ENCODE measurements around the gene BMP7. TPM values are rescaled to one million over a fixed set of nuclear protein-coding genes. Genes with fewer than 3 reads are reported as not detected.

Gene BMP7
- total and polyA plus RNA-seq, 8 donors = 0.12 to 2.5 (median 0.33) TPM; not detected in 1

DNA sequence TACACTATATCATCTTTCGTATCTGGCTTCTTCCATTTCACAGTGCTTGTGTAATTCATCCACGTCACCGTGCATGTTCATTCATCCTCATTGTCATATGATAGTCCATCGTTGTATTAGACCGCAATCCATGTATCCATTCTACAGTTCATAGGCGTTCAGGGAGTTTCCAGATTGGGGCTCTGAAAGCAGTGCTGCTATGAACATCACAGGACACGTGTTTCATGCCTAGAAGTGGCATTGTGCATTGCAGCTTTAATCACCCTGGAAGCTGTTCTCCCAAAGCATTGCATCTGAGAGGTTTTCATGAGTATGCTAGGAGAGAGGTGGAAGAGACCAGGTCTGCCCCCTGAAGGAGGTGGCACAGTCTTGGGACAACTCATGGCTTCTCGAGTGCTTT lies 35.3 kb downstream of the BMP7 start:
- FAIRE-seq (no peak), DNase-seq (no peak), ATAC-seq (no peak)
- no peaks in the 10 kb centered on the region for H3K4me1 ChIP-seq
- TF ChIP-seq, protein P1, sequence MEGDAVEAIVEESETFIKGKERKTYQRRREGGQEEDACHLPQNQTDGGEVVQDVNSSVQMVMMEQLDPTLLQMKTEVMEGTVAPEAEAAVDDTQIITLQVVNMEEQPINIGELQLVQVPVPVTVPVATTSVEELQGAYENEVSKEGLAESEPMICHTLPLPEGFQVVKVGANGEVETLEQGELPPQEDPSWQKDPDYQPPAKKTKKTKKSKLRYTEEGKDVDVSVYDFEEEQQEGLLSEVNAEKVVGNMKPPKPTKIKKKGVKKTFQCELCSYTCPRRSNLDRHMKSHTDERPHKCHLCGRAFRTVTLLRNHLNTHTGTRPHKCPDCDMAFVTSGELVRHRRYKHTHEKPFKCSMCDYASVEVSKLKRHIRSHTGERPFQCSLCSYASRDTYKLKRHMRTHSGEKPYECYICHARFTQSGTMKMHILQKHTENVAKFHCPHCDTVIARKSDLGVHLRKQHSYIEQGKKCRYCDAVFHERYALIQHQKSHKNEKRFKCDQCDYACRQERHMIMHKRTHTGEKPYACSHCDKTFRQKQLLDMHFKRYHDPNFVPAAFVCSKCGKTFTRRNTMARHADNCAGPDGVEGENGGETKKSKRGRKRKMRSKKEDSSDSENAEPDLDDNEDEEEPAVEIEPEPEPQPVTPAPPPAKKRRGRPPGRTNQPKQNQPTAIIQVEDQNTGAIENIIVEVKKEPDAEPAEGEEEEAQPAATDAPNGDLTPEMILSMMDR (IDR thresholded peaks at IDR 0.05) = no peak
- H3K4me3 ChIP-seq = no peak overlapping the region
- no peaks in the 10 kb centered on the region for H3K9me3 ChIP-seq
- no peaks in the 10 kb centered on the region for H3K27me3 ChIP-seq
- WGBS, 2 donors = 59 to 75% methylated on average over 8 of the region's 8 CpGs
- no peak overlapping the region for H3K27ac ChIP-seq
- no peaks in the 10 kb centered on the region for H3K36me3 ChIP-seq
- intact Hi-C loops (cut with DNase I) = no loop called here

DNA sequence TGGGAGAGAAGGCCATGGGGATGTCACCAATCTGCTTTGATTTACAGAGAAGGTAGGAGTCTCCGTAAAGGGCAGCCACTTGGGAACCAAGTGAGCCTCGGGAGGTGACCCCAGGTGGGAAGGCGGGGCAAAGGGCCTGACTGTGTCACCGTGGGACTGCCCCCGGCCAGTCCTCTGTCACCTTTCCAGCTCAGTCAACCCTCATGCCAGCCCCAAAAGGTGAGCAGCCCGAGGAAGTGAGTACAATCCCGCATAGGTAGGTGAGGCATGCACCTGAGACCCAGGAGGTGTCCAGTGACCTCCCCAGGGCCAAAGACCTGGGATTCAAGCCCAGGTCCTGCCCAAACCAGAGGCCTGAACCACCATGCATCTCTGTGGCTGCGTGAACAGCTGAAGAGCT lies 36.2 kb downstream of the BMP7 start:
- Histone ChIP-seq H3K4me1 (no peaks in the 10 kb centered on the region), H3K36me3 (no peaks in the 10 kb centered on the region), H3K4me3 (no peak overlapping the region), H3K9me3 (no peaks in the 10 kb centered on the region), H3K27me3 (no peaks in the 10 kb centered on the region), H3K27ac (no peak overlapping the region)
- intact Hi-C loops (cut with DNase I) = no loop called here
- DNase-seq (no peak), FAIRE-seq (no peak), ATAC-seq (no peak)
- TF ChIP-seq, protein P1 (IDR thresholded peaks at IDR 0.05) = no peak
- 74 to 83% methylated on average over 8 of the region's 8 CpGs for WGBS, 2 donors

DNA sequence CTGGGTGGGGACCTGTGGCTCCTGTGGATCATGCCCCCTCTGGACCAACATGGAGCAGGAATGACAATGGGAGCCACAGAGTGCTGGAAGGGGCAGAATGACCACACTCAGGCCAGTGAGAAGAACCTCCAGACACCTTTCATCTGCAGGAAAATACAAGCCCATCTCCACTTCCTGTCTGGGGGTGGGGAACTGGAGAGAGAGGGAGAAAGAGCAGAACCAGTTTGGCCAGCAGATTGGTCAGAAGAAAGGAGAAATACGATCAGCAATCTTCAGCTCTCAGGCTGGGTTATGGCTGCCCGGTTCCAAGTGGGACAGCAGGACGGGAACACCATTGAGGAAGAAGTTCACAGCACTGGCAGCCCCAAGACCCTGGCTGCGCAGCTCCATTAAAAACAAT lies 37.0 kb downstream of the BMP7 start:
- Histone ChIP-seq H3K27me3 (no peaks in the 10 kb centered on the region), H3K9me3 (no peaks in the 10 kb centered on the region), H3K36me3 (no peaks in the 10 kb centered on the region), H3K4me3 (no peak overlapping the region), H3K27ac (no peak overlapping the region), H3K4me1 (no peaks in the 10 kb centered on the region)
- DNase-seq = no peak
- 47 to 64% methylated on average over 4 of the region's 4 CpGs for WGBS, 2 donors
- intact Hi-C loops (cut with DNase I) = no loop called here
- FAIRE-seq = no peak
- TF ChIP-seq, protein P1 (IDR thresholded peaks at IDR 0.05) = no peak
- ATAC-seq = no peak

DNA sequence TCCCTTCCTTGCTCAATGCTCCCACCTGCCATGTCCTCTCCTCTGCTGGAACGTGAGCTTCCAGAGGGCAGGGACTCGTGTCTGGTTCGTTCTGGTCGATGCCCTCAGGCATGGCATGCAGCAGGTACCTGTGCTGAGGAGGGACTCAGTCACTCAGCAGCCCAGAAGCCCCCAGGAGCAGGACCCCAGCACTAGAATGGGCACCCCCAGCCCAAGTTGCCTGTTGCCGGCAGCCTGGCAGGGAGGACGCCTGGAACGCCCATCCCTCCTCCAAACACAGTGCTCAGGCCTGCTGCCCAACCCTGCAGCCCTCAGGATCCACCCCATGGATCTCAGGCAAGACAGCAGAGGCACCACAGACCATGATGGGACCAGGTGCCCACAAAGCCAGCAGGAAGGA lies 40.6 kb downstream of the BMP7 start:
- no peak for ATAC-seq
- TF ChIP-seq, protein P1 (IDR thresholded peaks at IDR 0.05) = no peak
- Histone ChIP-seq H3K27me3 (no peaks in the 10 kb centered on the region), H3K36me3 (no peaks in the 10 kb centered on the region), H3K4me1 (no peaks in the 10 kb centered on the region), H3K9me3 (no peaks in the 10 kb centered on the region), H3K27ac (no peak overlapping the region), H3K4me3 (no peak overlapping the region)
- intact Hi-C loops (cut with DNase I) = no loop called here
- DNase-seq = no peak
- 72 to 82% methylated on average over 7 of the region's 7 CpGs for WGBS, 2 donors
- no peak for FAIRE-seq

DNA sequence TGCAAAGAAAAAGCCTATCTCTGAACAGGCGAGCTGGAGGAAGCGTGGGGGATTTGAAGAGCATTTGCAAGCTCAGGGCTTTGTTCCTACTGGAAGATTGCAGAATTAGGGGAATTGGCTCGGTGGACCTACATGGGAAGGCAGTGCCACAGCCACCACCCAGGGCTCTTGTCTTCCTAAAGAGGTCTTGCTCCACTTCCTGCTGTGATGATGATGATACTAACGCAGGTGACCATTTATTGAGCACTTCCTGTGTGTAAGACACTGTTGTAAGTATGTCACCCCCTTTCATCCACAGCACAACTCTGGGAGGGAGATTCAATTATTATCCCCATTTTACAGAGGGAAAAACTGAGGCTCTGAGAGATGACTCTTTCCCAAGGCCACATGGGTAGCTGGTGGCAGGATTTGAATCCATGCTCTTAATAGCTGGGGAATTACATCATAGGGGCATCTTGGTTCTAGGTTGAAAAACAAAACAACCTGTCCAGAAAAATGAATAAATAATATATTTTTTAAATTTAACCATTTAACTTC lies 41.2 kb downstream of the BMP7 start:
- intact Hi-C loops (cut with DNase I) = no loop called here
- FAIRE-seq (no peak), DNase-seq (no peak), ATAC-seq (no peak)
- Histone ChIP-seq H3K27ac (no peak overlapping the region), H3K4me1 (no peaks in the 10 kb centered on the region), H3K9me3 (no peaks in the 10 kb centered on the region), H3K36me3 (no peaks in the 10 kb centered on the region), H3K4me3 (no peak overlapping the region), H3K27me3 (no peaks in the 10 kb centered on the region)
- WGBS, 2 donors = 78 to 96% methylated on average over 4 of the region's 4 CpGs
- TF ChIP-seq, protein P1 (IDR thresholded peaks at IDR 0.05) = no peak

Measured in pancreas (tissue), 10 donors.